ENCODE measurements around the gene SRRM2.

The SRRM2 gene

DNA sequence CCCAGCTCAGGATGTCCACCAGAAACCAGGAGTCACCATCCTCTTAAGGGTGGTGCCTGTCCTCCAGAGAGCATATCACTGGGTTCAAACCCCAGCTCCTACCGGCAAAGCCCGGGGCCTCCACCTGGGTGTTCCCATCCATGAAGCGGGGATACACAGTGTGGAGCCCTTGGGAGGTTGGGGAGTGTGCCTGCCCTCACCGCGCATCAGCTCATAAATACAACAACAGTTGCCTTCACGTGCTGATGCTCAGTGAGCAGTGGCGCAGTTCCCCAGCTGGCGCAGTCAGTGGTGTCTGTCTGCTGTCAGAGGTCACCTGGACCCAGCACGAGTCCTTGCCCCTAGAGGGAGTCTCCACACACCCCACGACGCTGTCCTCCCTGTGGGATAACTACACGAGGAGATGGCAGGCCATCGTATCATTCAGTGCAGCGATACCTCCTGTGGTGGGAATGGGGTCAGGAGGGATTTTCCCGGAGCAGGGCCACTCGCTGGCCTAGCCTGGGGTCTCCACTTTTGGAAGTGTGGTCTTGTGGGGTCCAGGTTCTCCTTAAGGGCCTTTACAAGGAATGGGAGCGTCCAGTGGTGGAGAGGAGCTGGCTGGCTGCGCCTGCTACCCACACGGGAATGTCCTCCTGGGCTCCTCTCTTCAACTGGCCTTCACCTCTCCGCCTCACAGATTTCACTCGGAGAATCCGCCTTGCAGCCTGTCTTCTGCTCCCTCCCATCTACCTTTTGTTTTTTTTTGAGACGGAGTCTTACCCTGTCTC, 26.9 kb downstream of the SRRM2 start:
- DNase-seq: no peak

DNA sequence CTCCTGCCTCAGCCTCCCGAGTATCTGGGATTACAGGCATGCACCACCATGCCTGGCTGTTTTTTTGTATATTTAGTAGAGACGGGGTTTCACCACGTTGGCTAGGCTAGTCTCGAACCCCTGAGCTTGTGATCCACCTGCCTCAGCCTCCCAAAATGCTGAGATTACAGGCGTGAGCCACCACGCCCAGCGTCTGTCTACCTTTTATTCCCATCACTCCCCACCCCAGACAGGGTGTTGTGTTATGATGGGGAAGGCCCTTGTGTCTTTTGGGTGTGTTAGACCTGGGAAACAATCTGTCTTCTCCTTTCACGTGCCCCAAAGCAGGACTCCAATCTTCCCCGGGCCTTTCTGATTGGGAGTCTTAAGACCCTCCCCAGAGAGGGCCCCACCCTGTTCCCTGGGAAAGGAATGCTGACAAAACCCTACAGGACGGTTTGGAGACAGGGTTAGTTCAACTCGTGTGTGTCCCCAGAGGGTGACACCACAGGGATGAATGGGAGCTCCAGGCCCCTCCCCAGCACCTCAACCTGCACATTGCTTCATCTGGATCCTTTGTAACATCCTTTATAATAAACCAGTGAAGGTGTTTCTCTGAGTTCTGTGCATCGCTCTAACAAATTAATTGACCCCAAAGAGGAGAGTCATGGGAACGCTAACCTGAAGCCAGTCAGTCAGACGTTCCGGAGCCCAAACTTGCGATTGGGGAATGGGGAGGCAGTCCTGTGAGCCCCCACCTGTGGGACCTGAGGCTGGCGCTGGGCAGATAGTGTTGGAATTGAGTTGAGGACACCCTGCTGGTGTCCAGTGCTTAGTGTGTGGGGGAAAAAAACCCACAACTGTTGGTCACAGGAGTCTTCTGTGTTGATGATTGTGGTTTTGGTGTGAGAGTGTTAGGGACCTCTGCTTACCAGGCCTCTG, 27.8 kb downstream of the SRRM2 start:
- no peak for DNase-seq

DNA sequence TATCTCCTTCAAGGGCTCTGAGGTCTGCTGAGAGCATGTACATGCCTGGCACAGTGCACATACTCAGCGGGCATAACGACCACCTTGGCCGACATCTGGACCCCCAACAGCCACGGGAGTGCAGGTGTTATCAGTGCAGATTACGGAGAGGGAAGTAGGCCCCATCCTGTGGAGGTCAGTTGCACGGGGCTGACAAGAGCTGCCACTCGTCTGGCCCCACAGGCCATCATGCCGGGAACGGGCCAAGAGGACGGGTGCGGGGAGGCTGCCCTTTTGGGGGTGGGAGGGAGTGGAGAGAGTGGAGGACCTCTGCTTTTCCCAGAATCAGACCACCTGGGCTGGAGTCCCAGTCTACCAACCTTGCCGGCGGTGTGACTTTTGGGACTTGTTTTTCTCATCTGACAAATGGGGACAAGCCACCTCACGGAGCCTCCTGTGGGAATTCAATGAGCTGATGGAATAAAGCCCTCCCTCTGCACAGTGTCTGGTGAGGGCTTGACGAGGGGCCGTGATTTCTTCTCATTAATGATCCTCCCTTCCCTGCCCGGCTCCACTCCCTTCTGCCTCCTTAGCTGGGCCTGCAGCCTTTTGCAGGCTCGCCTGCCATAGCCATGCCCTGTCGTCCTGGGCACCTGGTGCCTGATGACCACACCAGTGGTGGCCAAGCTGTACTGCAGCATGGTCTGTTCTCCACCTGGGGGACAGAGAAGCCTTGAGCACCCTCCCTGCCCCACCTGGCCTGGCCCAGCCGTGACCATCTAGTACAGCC, 30.3 kb downstream of the SRRM2 start:
- DNase-seq: no peak

DNA sequence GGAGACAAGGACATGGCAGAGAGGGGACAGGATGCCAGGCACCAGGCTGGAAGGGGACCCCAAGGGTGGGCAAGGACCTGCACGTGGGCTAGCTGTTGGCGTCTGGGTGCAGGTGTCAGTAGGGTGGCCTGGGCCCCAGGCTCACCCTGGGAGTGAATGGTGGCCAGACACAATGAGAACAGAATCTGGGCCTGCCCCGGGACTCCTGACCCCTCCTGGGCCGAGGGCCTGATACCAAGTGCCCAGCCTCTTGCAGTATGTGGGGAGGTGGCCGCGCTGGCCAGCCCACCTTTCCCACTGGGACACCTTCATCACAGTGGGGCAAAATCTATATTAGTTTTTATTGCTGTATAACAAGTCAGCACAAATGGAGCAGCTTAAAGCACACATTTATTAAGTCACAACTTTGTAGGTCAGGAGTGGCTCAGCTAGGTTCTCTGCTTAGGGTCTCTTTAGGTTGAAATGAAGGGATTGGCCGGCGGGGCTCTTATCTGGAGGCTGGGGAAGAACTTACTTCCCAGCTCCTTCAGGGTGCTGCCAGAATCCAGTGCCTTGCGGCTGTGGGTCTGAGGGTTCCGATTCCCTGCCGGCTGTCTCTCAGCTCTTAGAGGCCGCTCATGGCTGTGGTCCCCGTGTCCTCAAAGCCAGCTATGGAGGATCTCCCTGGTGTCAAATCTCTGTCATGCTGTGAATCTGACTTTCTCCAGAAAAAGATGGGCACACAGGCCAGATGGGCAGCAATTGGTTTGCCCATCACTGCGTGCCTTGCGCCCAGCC, 31.3 kb downstream of the SRRM2 start:
- DNase-seq: no peak

DNA sequence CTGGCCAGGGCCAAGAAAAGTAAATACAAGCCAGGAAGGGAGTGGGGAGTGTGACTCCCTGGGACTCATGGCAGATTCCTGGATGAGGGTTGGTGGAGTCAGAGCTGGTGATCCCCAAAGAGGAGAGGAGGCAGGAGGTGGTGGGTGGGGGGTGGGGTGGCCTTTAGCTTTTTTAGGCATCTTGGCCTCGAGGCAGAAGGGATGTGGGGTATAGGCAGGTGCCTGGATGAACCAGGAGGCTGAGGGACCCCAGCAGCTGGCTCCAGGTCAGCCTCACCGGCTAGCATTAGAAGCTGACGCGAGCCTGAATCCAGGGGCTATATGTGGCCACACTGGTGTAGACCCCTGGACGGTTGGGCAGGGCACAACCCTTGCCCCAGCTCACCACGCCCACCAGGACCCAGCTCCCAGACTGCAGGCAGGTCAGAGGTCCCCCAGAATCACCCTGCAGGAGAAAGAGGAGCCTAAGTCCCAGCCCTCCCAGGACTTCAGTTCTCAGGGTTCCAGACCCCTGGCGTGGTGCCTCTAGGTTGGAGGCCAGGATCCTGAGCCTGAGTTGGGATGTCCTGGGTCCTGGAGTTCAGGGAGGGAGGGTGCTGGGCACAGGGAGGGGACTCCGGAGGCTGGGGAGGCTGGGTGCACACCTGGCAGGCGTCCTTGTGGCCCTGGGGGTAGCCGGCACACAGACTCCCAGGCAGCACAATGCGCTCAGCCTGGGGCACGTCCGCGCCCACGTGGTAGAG, 32.1 kb downstream of the SRRM2 start:
- no peak for DNase-seq

DNA sequence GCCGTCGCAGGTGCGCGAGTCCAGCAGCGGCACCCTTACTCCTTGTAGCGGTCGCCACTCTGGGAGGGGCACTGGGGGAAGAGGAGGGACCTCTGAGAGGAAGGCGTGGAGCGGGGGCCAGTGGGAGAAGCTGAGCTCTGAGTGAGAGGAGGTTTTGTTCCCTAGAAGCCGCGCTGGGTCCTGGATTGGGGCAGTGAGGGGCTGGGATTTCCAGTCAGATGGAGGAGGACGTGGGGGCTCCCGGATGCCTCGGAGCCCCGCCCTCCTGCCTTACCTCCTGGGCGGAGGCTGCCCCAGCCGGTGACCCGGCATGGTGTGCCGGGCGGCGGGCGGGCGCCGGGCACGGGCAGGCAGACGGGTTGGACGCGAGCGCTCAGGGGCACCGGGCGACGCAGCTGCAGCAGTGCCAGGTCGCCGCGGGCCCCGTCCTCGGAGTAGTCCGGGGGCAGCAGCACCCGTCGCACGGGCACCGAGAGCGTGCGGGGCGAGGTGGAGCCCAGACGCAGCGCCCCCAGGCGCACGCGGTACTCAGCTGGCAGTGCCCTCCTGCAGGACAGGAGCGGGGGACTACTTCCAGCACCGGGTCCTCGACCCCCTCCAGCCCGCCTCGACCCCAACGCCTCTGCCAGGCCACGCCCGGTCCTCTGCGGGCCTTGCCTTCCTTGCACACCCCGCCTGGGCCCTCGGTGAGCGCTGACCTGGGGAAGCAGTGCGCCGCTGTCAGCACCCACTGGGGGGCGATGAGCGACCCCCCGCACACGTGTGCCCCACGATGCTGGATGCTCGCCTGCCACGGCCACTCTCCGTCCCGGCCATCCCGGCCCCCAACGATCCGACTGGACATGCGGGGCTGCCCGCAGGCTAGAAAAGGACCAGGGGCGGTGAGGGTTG, 32.9 kb downstream of the SRRM2 start:
- DNase-seq: no peak

DNA sequence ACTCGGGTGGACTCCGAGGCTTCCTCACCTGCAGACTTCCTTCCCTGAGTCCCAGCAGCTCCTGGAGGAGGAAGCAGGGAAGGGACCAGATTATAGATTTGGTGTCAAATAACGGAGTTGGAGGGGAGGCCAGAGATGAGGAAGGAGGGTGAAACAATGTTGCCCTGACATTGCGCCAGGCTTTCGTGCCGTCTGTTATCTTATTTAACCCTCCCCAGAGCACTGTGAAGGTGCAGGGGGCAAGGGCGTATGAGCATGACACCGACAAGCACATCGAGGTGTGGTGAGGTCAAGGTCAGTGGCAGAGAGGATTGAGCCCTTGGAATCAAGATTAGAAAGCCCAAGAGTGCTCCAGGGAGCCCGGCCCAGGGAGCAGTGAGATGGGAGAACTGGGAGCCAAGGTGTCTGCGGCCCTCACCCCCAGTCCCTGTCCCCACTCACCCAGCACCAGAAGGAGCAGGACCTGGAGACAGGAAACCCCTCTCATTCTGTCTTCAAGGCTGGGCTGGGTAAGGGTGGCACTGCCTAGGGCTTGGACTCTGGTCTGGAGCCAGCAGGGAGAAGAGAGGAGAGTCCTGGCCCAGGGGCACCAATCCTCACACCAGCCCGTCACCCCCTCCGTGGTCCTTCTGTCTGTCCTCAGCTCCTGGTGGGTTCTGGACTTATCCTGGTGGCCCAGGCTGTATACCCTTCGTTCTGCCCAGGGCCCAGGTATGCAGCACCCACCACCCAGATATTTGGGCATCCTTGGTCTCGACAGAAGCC, 33.8 kb downstream of the SRRM2 start:
- no peak for DNase-seq

DNA sequence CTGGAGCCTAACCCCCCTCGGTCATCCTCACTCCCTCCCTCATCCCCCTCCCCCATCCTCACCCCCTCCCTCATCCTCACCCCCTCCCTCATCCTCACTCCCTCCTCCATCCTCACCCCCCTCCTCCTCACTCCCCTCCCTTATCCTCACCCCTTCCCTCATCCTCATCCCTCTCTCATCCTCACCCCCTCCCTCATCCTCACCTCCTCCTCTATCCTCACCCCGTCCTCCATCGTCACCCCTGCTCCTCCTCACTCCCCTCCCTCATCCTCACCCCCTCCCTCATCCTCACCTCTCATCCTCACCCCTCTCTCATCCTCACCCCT, 34.4 kb downstream of the SRRM2 start:
- no peak for DNase-seq

DNA sequence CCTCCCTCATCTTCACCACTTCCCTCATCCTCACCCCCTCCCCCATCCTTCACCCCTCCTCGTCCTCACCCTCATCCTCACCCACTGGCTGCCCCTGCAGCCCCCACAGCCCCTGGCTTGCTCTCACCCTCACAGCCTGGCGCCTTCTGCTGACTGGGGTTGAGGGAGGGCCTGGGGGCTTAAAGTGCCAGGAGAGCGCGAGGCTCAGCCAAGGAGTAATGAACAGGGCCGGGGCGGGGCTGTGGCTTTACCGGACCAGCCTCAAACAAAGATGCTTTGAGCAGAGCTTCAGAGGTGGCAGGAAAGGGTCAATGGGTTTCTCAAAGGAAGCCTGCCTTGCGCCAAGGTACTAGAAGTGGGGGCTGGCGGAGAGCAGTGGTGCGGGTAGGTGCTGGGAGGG, 35.0 kb downstream of the SRRM2 start, which contains the start of gene PRSS33:
PRSS33 (minus strand) TSS at position 155 of the 400 bp plus-strand sequence. CDS start 1,013 bp downstream, outside the sequence.
- no peak for DNase-seq

DNA sequence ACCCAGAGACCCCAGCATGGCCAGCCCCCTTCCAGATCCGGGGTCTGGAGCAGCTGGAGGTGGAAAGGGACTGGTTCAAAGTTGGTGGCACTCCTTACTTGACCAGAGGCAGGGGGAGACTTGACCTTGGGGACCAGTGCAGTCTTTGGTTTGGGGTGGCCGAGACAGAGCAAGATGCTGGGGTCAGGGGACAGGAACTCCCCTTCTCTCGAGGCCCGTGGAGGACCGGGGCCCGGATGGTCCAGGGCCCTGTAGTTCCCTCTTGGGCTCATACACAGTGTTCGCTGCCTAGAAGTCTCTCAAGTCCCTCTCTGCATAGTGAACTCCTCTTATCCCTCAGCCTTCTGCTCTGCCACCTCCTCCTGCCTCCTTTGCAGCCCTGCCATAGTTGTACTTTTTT, 35.5 kb downstream of the SRRM2 start:
- no peak for DNase-seq

DNA sequence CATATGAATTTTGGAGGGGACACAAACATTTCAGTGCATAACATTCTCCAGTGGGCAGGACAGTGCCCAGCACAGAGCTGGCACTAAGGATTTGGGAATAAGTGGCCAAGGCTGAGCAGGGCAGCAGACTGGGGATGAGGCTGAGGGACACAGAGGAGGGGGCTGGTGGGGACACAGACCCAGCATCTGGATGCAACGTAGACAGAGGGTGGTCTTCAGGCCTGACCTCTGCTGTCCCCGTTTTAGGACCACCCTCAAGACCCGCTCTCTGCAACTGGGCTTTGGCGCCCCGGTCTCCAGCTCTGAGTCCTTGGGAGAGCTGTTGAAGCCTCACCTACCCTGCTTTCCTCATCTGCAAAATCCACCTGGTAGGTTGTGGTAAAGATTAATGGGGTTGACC, 38.2 kb downstream of the SRRM2 start:
- no peak for DNase-seq

DNA sequence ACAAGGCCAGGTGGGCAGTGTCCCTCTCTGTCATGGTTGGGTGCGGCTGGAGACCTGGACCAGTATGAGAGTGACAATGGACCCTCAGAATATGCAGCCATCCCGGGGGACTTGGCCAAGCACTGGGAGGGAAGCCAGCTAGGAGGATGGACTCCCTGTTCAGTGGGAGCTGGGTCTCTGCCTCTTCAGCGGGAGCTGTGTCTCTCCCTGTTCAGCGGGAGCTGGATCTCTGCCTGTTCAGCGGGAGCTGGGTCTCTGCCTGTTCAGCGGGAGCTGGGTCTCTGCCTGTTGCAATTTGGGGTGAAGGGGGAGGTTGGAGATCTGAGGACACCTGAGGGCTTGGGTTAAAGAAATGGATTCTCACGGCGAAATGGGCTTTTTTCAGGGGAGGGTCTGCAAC, 38.7 kb downstream of the SRRM2 start:
- DNase-seq: no peak

DNA sequence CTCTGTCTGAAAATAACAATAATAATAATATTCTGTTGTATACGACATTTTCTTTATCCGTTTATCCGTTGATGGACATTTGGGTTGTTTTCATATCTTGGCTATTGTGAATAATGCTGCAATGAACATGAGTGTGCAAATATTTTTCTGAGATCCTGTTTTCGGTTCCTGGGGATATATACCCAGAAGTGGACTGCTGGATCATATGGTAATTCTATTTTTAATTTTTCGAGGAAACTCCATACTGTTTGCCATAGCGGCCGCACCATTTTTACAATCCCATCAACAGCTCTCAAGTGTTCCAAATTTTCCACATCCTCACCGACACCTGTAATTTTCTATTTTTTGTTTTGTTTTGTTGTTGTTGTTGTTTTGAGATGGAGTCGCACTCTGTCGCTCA, 40.5 kb downstream of the SRRM2 start:
- no peak for DNase-seq

DNA sequence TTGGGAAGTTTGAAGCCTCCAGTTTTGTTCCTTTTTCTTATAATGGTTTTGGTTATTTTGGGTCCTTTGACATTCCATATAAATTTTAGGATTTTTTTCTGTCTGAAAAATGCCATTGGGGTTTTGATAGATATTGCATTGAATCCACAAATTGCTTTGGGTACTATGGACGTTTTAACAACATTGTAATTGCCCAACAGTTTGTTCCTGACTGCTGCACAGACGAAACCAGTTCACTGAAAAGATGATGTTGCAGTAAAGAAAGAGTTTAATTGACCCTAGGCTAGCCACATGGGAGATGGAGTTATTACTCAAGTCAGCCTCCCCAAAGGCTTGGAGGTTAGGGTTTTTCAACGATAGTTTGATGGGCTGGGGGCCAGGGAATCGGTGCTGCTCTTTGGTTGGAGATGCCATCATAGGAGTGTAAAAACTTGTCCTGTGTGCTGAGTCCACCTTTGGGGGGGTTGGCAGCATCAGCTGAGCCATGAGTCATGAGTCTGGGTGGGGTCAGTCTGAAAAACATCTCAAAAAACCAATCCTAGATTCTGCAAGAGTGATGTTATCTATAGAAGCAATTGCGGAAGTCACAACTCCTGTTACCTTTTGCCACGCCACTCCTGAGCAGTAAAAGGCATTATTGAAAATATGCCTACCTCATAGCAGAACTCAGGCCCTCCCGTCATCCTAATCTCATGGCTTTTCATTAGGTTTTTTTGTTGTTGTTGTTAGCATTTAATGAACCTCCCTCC, 43.1 kb downstream of the SRRM2 start:
- DNase-seq: no peak

DNA sequence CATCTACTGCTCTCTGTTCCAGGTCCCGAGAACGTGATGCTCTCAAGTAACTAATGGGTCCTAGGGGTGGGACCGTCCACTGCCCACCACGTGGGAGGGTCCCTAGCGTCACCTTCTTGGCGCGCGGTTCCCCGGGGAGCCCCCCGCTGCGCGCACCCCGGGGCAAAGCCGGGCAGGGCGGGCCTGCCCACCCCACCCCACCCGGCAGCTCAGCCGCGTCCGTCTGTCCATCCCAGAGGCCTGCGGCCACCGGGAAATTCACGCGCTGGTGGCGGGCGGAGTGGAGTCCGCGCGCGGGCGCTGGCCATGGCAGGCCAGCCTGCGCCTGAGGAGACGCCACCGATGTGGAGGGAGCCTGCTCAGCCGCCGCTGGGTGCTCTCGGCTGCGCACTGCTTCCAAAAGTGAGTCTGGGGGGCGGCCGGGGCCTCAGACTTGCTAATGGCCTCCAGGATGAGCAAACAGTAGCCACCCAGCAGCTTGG, 46.3 kb downstream of the SRRM2 start:
- no peak for DNase-seq

DNA sequence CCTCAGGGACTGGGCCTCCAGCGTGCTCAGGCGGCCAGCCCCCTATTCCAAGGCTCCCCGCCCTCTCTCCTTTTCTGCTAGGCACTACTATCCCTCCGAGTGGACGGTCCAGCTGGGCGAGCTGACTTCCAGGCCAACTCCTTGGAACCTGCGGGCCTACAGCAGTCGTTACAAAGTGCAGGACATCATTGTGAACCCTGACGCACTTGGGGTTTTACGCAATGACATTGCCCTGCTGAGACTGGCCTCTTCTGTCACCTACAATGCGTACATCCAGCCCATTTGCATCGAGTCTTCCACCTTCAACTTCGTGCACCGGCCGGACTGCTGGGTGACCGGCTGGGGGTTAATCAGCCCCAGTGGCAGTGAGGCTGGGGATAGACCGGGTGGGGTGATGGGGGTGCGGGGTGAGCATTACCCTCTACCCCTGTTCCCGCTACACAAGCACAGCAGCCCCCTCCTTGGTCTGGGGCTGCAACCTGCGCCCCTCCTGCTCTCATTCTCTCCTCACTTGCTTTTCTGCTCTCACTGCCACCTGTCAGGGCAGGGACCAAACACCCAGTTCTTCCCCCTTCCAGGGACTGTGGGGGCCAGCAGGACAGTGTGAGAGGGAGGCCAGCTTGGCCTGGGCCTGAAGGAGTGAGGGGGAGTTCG, 46.9 kb downstream of the SRRM2 start:
- DNase-seq: no peak

DNA sequence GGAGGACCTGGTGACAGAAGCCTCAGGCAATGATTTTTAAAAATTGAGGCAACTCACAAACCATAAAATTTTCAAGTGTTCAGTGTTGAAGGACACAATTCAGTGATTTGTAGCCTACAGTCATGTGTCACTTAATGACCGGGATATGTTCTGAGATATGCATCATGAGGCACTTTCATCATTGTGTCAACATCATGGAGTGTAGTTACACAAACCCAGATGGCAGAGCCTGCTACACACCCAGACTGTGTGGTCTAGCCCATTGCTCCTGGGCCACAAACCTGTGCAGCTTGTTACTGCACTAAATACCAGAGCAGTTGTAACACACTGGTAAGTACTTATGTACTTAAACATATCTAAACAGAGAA, 47.4 kb downstream of the SRRM2 start:
- DNase-seq: no peak

DNA sequence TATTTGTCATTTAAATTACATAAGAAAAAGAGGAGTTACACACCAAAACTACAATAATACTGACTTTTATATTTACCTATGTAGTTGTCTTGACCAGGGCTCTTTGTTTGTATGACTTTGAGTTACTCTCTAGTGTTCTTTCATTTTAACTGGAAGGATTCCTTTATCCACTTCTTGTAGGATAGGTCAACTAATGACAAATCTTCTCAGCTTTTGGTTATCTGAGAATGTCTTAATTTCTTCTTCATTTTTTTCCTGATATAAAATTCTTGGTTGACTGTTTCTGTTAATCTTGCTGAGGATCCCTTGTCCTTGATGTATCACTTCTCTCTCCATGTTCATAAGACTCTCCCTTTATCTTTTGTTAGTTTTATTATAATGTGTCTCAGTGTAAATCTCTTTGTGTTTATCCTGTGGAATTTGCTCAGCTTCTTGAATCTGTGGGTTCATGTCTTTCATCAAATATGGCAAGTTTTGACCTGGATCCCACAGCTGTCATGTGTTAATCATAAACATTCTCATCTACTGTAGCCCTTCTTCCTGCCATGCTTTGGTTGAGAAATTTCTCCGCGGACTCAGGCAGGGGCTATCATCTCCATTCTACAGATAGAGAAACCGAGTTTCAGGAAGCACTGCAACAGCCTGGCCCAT, 51.2 kb downstream of the SRRM2 start:
- DNase-seq: no peak
